GM12878 (cell line): Measurements from ENCODE around the gene TRIM39. TPM values are rescaled to one million over a fixed set of nuclear protein-coding genes. Genes with fewer than 3 reads are reported as not detected.
A peak's percentile ranks its signal among the peaks of the same experiment; 100 is the strongest.

Source experiments
- ASH2L ChIP-seq: fragments of 300-600, 200-600 bp; sonication (generic); IDR thresholded peaks from 2 replicates; pipeline ENCODE4 v1.6.1; 2017; ENCODE audit warnings: low read depth, mild to moderate bottlenecking, borderline replicate concordance
- BACH1 ChIP-seq: fragments of 450-650 bp; IDR thresholded peaks from 2 replicates; pipeline ENCODE4 v1.6.1; 2017; ENCODE audit warnings: mild to moderate bottlenecking, borderline replicate concordance
- BRCA1 ChIP-seq: IDR thresholded peaks from 2 replicates; pipeline ENCODE4 v1.6.1; 2011; ENCODE audit warnings: low read depth, low read length, improper control_type of control experiment
- CREM ChIP-seq: IDR thresholded peaks from 2 replicates; pipeline ENCODE4 v1.6.1; 2014; ENCODE audit warnings: antibody characterized with exemption, low read depth
- EGR1 ChIP-seq, 2 experiments: IDR thresholded peaks; 1 replicate in 1 of 2; 2 replicates in 1 of 2; pipeline ENCODE4 v1.6.1; 2011 to 2012; ENCODE audit warnings: low read depth in 2 of 2, low read length in 2 of 2, borderline replicate concordance in 1 of 2, mild to moderate bottlenecking in 1 of 2, moderate library complexity in 1 of 2
- JUND ChIP-seq: IDR thresholded peaks from 2 replicates; pipeline ENCODE4 v1.6.1; 2012; ENCODE audit warnings: low read depth, mild to moderate bottlenecking, low read length, improper control_type of control experiment, moderate library complexity
- NR2F1 ChIP-seq: fragments of 450-650 bp; conservative IDR thresholded peaks from 2 replicates; pipeline ENCODE4 v1.6.1; 2017; ENCODE audit warnings: mild to moderate bottlenecking
- POU2F2 ChIP-seq: IDR thresholded peaks from 3 replicates; pipeline ENCODE4 v1.6.1; 2011; ENCODE audit warnings: low read depth, mild to moderate bottlenecking, low read length, borderline replicate concordance
- RAD51 ChIP-seq: fragments of 450-650 bp; IDR thresholded peaks from 2 replicates; pipeline ENCODE4 v1.6.1; 2016; ENCODE audit warnings: moderate library complexity, mild to moderate bottlenecking, inconsistent platforms
- RUNX3 ChIP-seq: IDR thresholded peaks from 2 replicates; pipeline ENCODE4 v1.6.1; 2012; ENCODE audit warnings: low read length, inconsistent platforms
- TAF1 ChIP-seq: IDR thresholded peaks from 2 replicates; pipeline ENCODE4 v1.6.1; 2011; ENCODE audit warnings: mild to moderate bottlenecking, low read depth, low read length, borderline replicate concordance
- WRNIP1 ChIP-seq: IDR thresholded peaks from 2 replicates; pipeline ENCODE4 v1.6.1; 2011; ENCODE audit warnings: low read depth, low read length, improper control_type of control experiment, borderline replicate concordance
- YY1 ChIP-seq: IDR thresholded peaks from 2 replicates; pipeline ENCODE4 v1.6.1; 2011; ENCODE audit warnings: low read depth, mild to moderate bottlenecking, low read length
- ZNF384 ChIP-seq: IDR thresholded peaks from 2 replicates; pipeline ENCODE4 v1.6.1; 2012; ENCODE audit warnings: low read depth, mild to moderate bottlenecking, low read length, improper control_type of control experiment, borderline replicate concordance
- ZNF622 ChIP-seq: fragments of 450-650 bp; IDR thresholded peaks from 2 replicates; pipeline ENCODE4 v1.6.1; 2017; ENCODE audit warnings: mild to moderate bottlenecking, inconsistent platforms
- polyA plus RNA-seq, 11 experiments: library from polyadenylated mRNA; depleted of rRNA in 4 of 11; unstranded in 6 of 11; stranded (reverse) in 5 of 11; fragments of >200 nt; fragmentation: Nextera tagmentation in 4 of 11; fragmentation: Illumina TruSeq in 1 of 11; extraction: Ambion mirVana in 4 of 11; extraction: Trizol in 1 of 11; gene quantifications; 1 replicate in 1 of 11; 2 replicates in 10 of 11; pipeline versions ENCODE4 v1.2.1 to v1.2.3, GENCODE V29; 2011 to 2016; ENCODE audit warnings: inconsistent platforms in 2 of 11, missing spikeins in 2 of 11, low read depth in 1 of 11
- total RNA-seq, 4 experiments: library from RNA; depleted of rRNA in 3 of 4; stranded (reverse); fragments of >200 nt in 3 of 4; fragmentation: Illumina TruSeq in 1 of 4; extraction: Trizol in 1 of 4; gene quantifications; 2 replicates each; pipeline versions ENCODE4 v1.2.1 to v1.2.3, GENCODE V29; 2013 to 2021
- TF ChIP-seq, protein P1 (sequence below): fragments of 450-650 bp; formaldehyde crosslinking; IDR thresholded peaks from 2 replicates; pipeline ENCODE4 v1.5.0; 2022; ENCODE audit warnings: mild to moderate bottlenecking, missing genetic modification characterization
- TF ChIP-seq, protein P2 (sequence below): fragments of 450-650 bp; IDR thresholded peaks from 2 replicates; pipeline ENCODE4 v1.6.1; 2017; ENCODE audit warnings: mild to moderate bottlenecking
- TF ChIP-seq, protein P3 (sequence below): fragments of 450-650 bp; IDR thresholded peaks from 2 replicates; pipeline ENCODE4 v1.6.1; 2017; ENCODE audit warnings: low read depth, mild to moderate bottlenecking, moderate library complexity
- TF ChIP-seq, protein P4 (sequence below): fragments of 150-350 bp; IDR thresholded peaks from 2 replicates; pipeline ENCODE4 v1.6.1; 2014; ENCODE audit warnings: mild to moderate bottlenecking, low read depth, low read length
- TF ChIP-seq, protein P5 (sequence below): IDR thresholded peaks from 2 replicates; pipeline ENCODE4 v1.6.1; 2011; ENCODE audit warnings: low read depth, mild to moderate bottlenecking, low read length, moderate library complexity, borderline replicate concordance; ENCODE audit errors: extremely low read depth

Gene TRIM39
- total and polyA plus RNA-seq, 10 of the 15 experiments (the other 5 are each of a cell fraction or from before 2014, with no cell fraction given): 3.0 to 11.9 (median 8.8) TPM

DNA sequence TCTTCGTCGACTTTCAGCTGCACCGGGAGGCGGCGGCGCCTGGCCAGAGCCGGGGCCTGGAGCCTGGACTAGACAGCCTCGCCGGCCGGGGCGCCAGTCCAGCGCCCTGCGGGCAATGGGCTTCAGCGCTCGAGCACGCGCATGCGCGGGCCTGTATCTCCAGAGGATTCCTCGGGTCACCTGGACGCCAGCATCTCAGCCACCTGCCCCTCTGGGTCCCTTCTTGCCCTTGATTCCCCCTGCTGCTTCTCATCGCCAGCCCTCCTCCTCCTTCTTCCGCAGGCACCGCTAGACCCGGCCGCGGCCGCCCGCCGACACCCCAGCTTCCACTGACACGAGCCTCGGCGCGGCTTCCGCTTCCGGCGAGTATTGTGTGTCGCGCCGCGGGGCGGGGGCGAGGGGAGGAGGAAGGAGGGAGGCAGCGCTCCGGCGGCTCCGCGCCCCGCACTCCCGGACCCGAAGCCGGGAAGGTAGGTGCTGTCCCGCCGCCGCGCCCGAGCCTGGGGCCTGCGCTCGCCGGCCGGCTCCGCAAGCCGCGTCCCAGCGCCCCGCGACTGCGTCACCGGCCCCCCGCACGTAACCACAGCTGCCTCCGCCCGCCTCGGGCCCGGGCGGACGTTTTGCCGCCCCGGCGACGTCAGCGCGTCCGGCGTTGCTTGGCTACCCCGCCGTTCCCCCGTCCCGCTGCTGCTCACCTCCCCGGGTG is at the start of gene TRIM39 (continued):
- TF ChIP-seq, protein P1, sequence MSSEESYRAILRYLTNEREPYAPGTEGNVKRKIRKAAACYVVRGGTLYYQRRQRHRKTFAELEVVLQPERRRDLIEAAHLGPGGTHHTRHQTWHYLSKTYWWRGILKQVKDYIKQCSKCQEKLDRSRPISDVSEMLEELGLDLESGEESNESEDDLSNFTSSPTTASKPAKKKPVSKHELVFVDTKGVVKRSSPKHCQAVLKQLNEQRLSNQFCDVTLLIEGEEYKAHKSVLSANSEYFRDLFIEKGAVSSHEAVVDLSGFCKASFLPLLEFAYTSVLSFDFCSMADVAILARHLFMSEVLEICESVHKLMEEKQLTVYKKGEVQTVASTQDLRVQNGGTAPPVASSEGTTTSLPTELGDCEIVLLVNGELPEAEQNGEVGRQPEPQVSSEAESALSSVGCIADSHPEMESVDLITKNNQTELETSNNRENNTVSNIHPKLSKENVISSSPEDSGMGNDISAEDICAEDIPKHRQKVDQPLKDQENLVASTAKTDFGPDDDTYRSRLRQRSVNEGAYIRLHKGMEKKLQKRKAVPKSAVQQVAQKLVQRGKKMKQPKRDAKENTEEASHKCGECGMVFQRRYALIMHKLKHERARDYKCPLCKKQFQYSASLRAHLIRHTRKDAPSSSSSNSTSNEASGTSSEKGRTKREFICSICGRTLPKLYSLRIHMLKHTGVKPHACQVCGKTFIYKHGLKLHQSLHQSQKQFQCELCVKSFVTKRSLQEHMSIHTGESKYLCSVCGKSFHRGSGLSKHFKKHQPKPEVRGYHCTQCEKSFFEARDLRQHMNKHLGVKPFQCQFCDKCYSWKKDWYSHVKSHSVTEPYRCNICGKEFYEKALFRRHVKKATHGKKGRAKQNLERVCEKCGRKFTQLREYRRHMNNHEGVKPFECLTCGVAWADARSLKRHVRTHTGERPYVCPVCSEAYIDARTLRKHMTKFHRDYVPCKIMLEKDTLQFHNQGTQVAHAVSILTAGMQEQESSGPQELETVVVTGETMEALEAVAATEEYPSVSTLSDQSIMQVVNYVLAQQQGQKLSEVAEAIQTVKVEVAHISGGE: no peak
- TF ChIP-seq ZNF384: no peak
- TF ChIP-seq, protein P2, sequence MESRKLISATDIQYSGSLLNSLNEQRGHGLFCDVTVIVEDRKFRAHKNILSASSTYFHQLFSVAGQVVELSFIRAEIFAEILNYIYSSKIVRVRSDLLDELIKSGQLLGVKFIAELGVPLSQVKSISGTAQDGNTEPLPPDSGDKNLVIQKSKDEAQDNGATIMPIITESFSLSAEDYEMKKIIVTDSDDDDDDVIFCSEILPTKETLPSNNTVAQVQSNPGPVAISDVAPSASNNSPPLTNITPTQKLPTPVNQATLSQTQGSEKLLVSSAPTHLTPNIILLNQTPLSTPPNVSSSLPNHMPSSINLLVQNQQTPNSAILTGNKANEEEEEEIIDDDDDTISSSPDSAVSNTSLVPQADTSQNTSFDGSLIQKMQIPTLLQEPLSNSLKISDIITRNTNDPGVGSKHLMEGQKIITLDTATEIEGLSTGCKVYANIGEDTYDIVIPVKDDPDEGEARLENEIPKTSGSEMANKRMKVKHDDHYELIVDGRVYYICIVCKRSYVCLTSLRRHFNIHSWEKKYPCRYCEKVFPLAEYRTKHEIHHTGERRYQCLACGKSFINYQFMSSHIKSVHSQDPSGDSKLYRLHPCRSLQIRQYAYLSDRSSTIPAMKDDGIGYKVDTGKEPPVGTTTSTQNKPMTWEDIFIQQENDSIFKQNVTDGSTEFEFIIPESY: no peak
- TF ChIP-seq POU2F2: peak; percentile 23; the same call in 2 of the 3 replicates
- TF ChIP-seq ASH2L: no peak; the same call in 1 of the 2 replicates
- TF ChIP-seq, protein P3, sequence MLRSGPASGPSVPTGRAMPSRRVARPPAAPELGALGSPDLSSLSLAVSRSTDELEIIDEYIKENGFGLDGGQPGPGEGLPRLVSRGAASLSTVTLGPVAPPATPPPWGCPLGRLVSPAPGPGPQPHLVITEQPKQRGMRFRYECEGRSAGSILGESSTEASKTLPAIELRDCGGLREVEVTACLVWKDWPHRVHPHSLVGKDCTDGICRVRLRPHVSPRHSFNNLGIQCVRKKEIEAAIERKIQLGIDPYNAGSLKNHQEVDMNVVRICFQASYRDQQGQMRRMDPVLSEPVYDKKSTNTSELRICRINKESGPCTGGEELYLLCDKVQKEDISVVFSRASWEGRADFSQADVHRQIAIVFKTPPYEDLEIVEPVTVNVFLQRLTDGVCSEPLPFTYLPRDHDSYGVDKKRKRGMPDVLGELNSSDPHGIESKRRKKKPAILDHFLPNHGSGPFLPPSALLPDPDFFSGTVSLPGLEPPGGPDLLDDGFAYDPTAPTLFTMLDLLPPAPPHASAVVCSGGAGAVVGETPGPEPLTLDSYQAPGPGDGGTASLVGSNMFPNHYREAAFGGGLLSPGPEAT: no peak
- no peak for TF ChIP-seq JUND
- peak; percentile 76 for TF ChIP-seq NR2F1
- TF ChIP-seq RAD51: no peak
- TF ChIP-seq ZNF622: no peak
- TF ChIP-seq, protein P4, sequence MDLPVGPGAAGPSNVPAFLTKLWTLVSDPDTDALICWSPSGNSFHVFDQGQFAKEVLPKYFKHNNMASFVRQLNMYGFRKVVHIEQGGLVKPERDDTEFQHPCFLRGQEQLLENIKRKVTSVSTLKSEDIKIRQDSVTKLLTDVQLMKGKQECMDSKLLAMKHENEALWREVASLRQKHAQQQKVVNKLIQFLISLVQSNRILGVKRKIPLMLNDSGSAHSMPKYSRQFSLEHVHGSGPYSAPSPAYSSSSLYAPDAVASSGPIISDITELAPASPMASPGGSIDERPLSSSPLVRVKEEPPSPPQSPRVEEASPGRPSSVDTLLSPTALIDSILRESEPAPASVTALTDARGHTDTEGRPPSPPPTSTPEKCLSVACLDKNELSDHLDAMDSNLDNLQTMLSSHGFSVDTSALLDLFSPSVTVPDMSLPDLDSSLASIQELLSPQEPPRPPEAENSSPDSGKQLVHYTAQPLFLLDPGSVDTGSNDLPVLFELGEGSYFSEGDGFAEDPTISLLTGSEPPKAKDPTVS: no peak
- TF ChIP-seq CREM: no peak; the same call in 1 of the 2 replicates
- TF ChIP-seq RUNX3: peak; percentile 31; the same call in 1 of the 2 replicates
- TF ChIP-seq BRCA1: no peak
- peak; percentile 37; the same call in 1 of the 2 replicates for TF ChIP-seq TAF1
- TF ChIP-seq, protein P5, sequence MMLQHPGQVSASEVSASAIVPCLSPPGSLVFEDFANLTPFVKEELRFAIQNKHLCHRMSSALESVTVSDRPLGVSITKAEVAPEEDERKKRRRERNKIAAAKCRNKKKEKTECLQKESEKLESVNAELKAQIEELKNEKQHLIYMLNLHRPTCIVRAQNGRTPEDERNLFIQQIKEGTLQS: no peak
- peak; percentile 15 to 81 for TF ChIP-seq EGR1 (IDR thresholded peaks at IDR 0.05; ENCODE audit: borderline replicate concordance in 1 of 2, low read depth in 2 of 2, low read length in 2 of 2)
- no peak for TF ChIP-seq WRNIP1
- peak; percentile 4; the same call in 1 of the 2 replicates for TF ChIP-seq YY1
- TF ChIP-seq BACH1: peak; percentile 91; the same call in 1 of the 2 replicates
